Brain microvascular endothelial cell (primary cell): ENCODE data around the gene TVP23C.

Experiments used
- DNase-seq: peaks from one replicate; pipeline ENCODE4 v3.0.0-alpha.2; 2020
- H3K27ac ChIP-seq: fragments of 250-450 bp; sonication (Bioruptor Pico); 2 replicates; pipeline ENCODE4 v1.5.1; 2020; ENCODE audit warnings: mild to moderate bottlenecking, moderate library complexity
- H3K27me3 ChIP-seq: fragments of 250-450 bp; sonication (Bioruptor Pico); replicated peaks from 2 replicates; pipeline ENCODE4 v1.5.1; 2020; ENCODE audit warnings: mild to moderate bottlenecking
- H3K36me3 ChIP-seq: fragments of 250-450 bp; sonication (Bioruptor Pico); replicated peaks from 2 replicates; pipeline ENCODE4 v1.5.1; 2020; ENCODE audit warnings: mild to moderate bottlenecking
- H3K4me3 ChIP-seq: 2 replicates; pipeline ENCODE4 v1.5.1; 2011; ENCODE audit warnings: low read depth, mild to moderate bottlenecking, control low read depth, low read length, moderate library complexity
- CTCF ChIP-seq: IDR thresholded peaks from 2 replicates; pipeline ENCODE4 v1.5.1; 2011; ENCODE audit warnings: low read depth, mild to moderate bottlenecking, moderate library complexity, low read length, control low read depth, inconsistent platforms; ENCODE audit errors: missing control alignments
- in situ Hi-C: cut with HindIII; loops from 2 replicates; pipeline ENCODE4 v1.10.0; 2017; ENCODE audit warnings: low sequenced_read_pairs, low pct_ligation_motif_present

The TVP23C gene

DNA sequence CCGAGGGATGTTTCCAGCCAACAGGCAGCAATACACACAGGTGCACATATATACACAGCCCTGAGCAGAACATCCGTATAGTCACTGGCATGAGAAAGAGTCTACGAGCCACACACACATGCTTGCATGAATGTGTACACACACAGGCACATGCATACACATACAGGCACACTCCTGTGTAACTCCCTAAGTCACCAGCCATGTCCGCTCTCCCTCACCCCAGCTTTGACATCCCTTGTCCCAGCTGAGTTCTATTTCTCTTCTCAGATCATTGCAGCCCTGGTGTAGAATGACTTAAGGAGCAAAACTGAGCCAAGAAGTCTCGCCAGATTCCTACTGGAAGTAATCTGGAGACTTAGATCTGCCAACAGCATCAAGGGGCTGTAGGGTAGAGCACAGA is 108.9 kb downstream of the TVP23C start:
- in situ Hi-C loops = no loop called here
- Histone ChIP-seq H3K27me3 (no peaks in the 10 kb centered on the region), H3K27ac (no peak overlapping the region), H3K4me3 (no peak overlapping the region), H3K36me3 (no peaks in the 10 kb centered on the region)
- TF ChIP-seq CTCF = no peak
- no peak for DNase-seq

GRCh38 chr17:15453782-15454181 is 109.5 kb downstream of the TVP23C start:
- TF ChIP-seq CTCF = no peak
- no peaks in the 10 kb centered on the region for H3K27me3 ChIP-seq
- DNase-seq = no peak
- no peak overlapping the region for H3K27ac ChIP-seq
- in situ Hi-C loops = no loop called here
- no peaks in the 10 kb centered on the region for H3K36me3 ChIP-seq
- H3K4me3 ChIP-seq = no peak overlapping the region

- H3K27me3 ChIP-seq = no peaks in the 10 kb centered on the region
- no peaks in the 10 kb centered on the region for H3K36me3 ChIP-seq
- no peak overlapping the region for H3K27ac ChIP-seq
- DNase-seq = no peak
- no peak overlapping the region for H3K4me3 ChIP-seq
- in situ Hi-C loops = no loop called here
- TF ChIP-seq CTCF = no peak
These were observed 110.0 kb downstream of the TVP23C start for GRCh38 chr17:15453246-15453645.

- in situ Hi-C loops = no loop called here
- no peak overlapping the region for H3K27ac ChIP-seq
- H3K27me3 ChIP-seq = no peaks in the 10 kb centered on the region
- no peak for DNase-seq
- no peak for TF ChIP-seq CTCF
- no peaks in the 10 kb centered on the region for H3K36me3 ChIP-seq
- no peak overlapping the region for H3K4me3 ChIP-seq
These were observed 110.5 kb downstream of the TVP23C start for GRCh38 chr17:15452746-15453145.
